MM.1S (cell line): ENCODE results near the gene MAPK6.

Experiments
- CTCF ChIP-seq: fragments of 300-600 bp; sonication (generic); IDR thresholded peaks from 2 replicates; pipeline ENCODE4 v1.5.1; 2016; ENCODE audit warnings: antibody characterized with exemption, low read length, mixed read lengths
- EZH2 ChIP-seq: fragments of 300-600 bp; sonication (generic); optimal IDR thresholded peaks from 2 replicates; pipeline ENCODE3; 2017; ENCODE audit warnings: low read depth, mild to moderate bottlenecking, antibody characterized with exemption, low read length, mixed read lengths

GRCh38 chr15:52067545-52067926 lies 48.5 kb downstream of the MAPK6 start:
- no peak for TF ChIP-seq EZH2
- no peak for TF ChIP-seq CTCF
